ENCODE data around the gene INO80. TPM values are rescaled to one million over a fixed set of nuclear protein-coding genes. Genes with fewer than 3 reads are reported as not detected.

Gene INO80
- total RNA-seq, 1 donor from 2014 or later = 31.7 TPM

DNA sequence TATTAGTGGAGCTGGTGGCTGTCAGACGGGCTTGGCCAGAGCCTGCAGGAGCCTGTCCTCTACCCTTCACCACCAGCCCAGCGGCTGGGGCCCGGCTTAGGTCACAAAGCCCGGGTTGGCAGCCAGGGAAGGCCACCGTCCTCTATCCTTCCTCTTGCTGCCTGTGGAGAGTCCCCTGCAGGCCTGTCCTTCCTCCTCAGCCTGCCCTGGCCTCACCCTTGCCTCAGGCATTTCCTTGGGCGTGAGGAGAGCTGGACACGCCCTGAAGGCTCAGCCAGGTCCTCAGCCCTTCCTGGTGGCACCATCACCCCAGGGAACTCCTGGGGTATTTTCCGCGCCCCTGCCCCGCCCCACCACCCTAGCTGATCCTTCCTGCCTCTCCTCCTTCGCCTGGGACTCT, 155.2 kb downstream of the INO80 start:
- TF ChIP-seq POLR2A (IDR thresholded peaks at IDR 0.05) = no peak
- TF ChIP-seq, protein P1, sequence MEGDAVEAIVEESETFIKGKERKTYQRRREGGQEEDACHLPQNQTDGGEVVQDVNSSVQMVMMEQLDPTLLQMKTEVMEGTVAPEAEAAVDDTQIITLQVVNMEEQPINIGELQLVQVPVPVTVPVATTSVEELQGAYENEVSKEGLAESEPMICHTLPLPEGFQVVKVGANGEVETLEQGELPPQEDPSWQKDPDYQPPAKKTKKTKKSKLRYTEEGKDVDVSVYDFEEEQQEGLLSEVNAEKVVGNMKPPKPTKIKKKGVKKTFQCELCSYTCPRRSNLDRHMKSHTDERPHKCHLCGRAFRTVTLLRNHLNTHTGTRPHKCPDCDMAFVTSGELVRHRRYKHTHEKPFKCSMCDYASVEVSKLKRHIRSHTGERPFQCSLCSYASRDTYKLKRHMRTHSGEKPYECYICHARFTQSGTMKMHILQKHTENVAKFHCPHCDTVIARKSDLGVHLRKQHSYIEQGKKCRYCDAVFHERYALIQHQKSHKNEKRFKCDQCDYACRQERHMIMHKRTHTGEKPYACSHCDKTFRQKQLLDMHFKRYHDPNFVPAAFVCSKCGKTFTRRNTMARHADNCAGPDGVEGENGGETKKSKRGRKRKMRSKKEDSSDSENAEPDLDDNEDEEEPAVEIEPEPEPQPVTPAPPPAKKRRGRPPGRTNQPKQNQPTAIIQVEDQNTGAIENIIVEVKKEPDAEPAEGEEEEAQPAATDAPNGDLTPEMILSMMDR (IDR thresholded peaks at IDR 0.05) = no peak
- no peak for TF ChIP-seq POLR2AphosphoS5 (IDR thresholded peaks at IDR 0.05; ENCODE audit: insufficient read depth in 1 of 2, low read depth in 1 of 2)
- no peak for DNase-seq (ENCODE audit: extremely low spot score in 2 of 2)
- intact Hi-C loops (cut with DNase I) = no loop called here
- H3K4me3 ChIP-seq = no peak overlapping the region
- no peak overlapping the region for H3K27ac ChIP-seq
- H3K27me3 ChIP-seq = no peaks in the 10 kb centered on the region
- no peaks in the 10 kb centered on the region for H3K36me3 ChIP-seq
- no peaks in the 10 kb centered on the region for H3K9me3 ChIP-seq
- peaks cover 8% of the 10 kb centered on the region for H3K4me1 ChIP-seq

- no peaks in the 10 kb centered on the region for H3K9me3 ChIP-seq
- intact Hi-C loops (cut with DNase I) = no loop called here
- TF ChIP-seq POLR2AphosphoS5 (IDR thresholded peaks at IDR 0.05; ENCODE audit: insufficient read depth in 1 of 2, low read depth in 1 of 2) = no peak
- TF ChIP-seq, protein P1 (IDR thresholded peaks at IDR 0.05) = no peak
- no peak for TF ChIP-seq POLR2A (IDR thresholded peaks at IDR 0.05)
- peaks cover 2% of the 10 kb centered on the region for H3K4me1 ChIP-seq
- no peaks in the 10 kb centered on the region for H3K27me3 ChIP-seq
- DNase-seq (ENCODE audit: extremely low spot score in 2 of 2) = no peak
- no peaks in the 10 kb centered on the region for H3K36me3 ChIP-seq
- no peak overlapping the region for H3K4me3 ChIP-seq
- H3K27ac ChIP-seq = no peak overlapping the region
These were observed 155.8 kb downstream of the INO80 start for GRCh38 chr15:40960151-40960885.

- Histone ChIP-seq H3K27ac (no peak overlapping the region), H3K36me3 (no peaks in the 10 kb centered on the region), H3K4me3 (no peak overlapping the region), H3K27me3 (no peaks in the 10 kb centered on the region), H3K9me3 (no peaks in the 10 kb centered on the region), H3K4me1 (no peaks in the 10 kb centered on the region)
- intact Hi-C loops (cut with DNase I) = no loop called here
- DNase-seq (ENCODE audit: extremely low spot score in 2 of 2) = no peak
- TF ChIP-seq, protein P1 (IDR thresholded peaks at IDR 0.05) = no peak
- TF ChIP-seq POLR2AphosphoS5 (IDR thresholded peaks at IDR 0.05; ENCODE audit: insufficient read depth in 1 of 2, low read depth in 1 of 2) (no peak), POLR2A (IDR thresholded peaks at IDR 0.05) (no peak)
These were observed 156.5 kb downstream of the INO80 start for GRCh38 chr15:40959331-40960141.

- intact Hi-C loops (cut with DNase I) = no loop called here
- Histone ChIP-seq H3K9me3 (no peaks in the 10 kb centered on the region), H3K36me3 (no peaks in the 10 kb centered on the region), H3K27me3 (no peaks in the 10 kb centered on the region), H3K27ac (no peak overlapping the region), H3K4me1 (peaks cover 6% of the 10 kb centered on the region), H3K4me3 (no peak overlapping the region)
- TF ChIP-seq POLR2AphosphoS5 (IDR thresholded peaks at IDR 0.05; ENCODE audit: insufficient read depth in 1 of 2, low read depth in 1 of 2) (no peak), POLR2A (IDR thresholded peaks at IDR 0.05) (no peak)
- TF ChIP-seq, protein P1 (IDR thresholded peaks at IDR 0.05) = no peak
- DNase-seq (ENCODE audit: extremely low spot score in 2 of 2) = no peak
These were observed 157.4 kb downstream of the INO80 start for GRCh38 chr15:40958723-40959122.

- DNase-seq (ENCODE audit: extremely low spot score in 2 of 2) = no peak
- Histone ChIP-seq H3K4me1 (peaks cover 11% of the 10 kb centered on the region), H3K27me3 (no peaks in the 10 kb centered on the region), H3K9me3 (no peaks in the 10 kb centered on the region), H3K36me3 (no peaks in the 10 kb centered on the region), H3K27ac (no peak overlapping the region), H3K4me3 (no peak overlapping the region)
- TF ChIP-seq POLR2AphosphoS5 (IDR thresholded peaks at IDR 0.05; ENCODE audit: insufficient read depth in 1 of 2, low read depth in 1 of 2) (no peak), POLR2A (IDR thresholded peaks at IDR 0.05) (no peak)
- TF ChIP-seq, protein P1 (IDR thresholded peaks at IDR 0.05) = no peak
- intact Hi-C loops (cut with DNase I) = no loop called here
These were observed 157.9 kb downstream of the INO80 start for GRCh38 chr15:40958146-40958545.

Data from vagina (tissue), 2 donors.